HG03439 (cell line): ENCODE results near the gene NDUFB5.

Experiments used
- ATAC-seq: cut with Tn5 transposase; IDR thresholded peaks from one replicate; pipeline ENCODE4 v1.9.1; 2021; ENCODE audit warnings: mild to moderate bottlenecking, moderate library complexity; ENCODE audit not compliant: unreplicated experiment

Gene NDUFB5

GRCh38 chr3:179604321-179605078, at the start of gene NDUFB5, which contains the start of gene MRPL47:
Gene NDUFB5, plus strand, starts transcription at chr3:179604794. Its CDS starts 22 bp downstream, at chr3:179604816.
Gene MRPL47, minus strand, starts transcription at chr3:179604638. Its CDS starts 14 bp downstream, at chr3:179604624.
- peak; percentile 95 for ATAC-seq

DNA sequence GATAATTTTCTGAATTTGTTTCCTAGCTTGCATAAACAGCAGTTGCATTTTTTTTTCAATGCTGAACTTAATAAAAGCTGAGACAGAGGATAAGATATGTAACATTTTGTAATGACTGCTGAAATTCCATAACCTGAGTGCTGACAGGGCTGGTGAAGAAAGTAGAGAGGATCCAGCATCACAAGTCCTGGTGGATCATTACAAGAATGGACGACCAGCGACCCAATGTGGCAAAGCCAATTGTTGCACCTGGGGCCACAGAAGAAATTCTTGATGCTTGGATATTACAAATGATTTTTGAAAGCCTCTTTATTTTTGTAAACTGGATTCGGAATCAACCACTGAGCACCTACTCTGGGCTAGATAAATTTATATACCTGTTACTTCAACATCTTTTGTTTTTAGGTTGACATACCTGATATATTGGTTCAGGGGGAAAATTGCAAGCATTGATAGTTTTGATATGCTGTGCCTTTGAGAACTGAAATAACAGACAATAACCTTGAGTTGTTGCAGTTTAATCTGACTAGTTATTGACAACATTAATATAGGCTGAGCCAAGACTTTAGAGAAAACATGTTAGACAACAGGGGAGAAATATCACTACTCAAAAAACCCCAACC, 45.7 kb upstream of the NDUFB5 start:
- no peak for ATAC-seq

- ATAC-seq = no peak
Measured at GRCh38 chr3:179560791-179561190, 43.8 kb upstream of the NDUFB5 start.

DNA sequence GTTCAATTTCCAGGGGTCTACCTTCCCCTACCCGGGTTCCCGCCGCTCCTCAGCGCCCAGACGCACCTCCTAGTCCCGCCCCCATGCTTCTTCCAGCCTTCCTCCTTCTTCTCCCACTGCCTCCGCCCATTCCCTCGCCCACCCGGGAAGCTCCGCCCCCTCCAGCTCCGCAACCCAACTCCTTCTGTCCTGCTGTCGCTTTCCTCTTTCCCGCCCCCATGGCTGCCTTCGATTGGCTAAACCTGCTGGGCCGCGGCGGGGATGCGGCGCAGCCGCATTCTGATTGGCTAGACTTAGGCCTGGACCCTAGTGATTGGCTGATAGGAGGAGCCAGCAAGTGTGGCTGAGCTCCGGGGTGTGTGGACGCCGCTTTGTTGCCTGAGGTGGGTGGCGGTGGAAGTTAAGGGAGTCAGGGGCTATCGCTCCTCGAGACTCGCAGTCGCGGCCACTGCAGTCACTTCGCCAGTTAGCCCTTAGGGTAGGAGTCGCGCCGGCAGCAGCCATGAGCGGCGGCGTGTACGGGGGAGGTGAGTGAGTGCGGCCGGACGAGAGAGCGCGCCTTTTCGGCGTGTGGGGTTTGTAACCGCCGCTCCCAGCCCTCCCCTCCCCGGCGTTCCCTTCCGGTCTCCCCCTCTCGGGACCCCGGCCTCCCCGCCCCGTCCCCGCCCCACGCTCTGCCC, 41.9 kb upstream of the NDUFB5 start, which contains the start of gene ACTL6A:
Gene ACTL6A, plus strand, starts transcription at position 336 of the 680 bp plus-strand sequence. Its CDS starts 167 bp downstream, at position 503.
- peak; percentile 97 for ATAC-seq

- ATAC-seq = peak; percentile 52
Measured at GRCh38 chr3:179563271-179563783, 41.3 kb upstream of the NDUFB5 start.

DNA sequence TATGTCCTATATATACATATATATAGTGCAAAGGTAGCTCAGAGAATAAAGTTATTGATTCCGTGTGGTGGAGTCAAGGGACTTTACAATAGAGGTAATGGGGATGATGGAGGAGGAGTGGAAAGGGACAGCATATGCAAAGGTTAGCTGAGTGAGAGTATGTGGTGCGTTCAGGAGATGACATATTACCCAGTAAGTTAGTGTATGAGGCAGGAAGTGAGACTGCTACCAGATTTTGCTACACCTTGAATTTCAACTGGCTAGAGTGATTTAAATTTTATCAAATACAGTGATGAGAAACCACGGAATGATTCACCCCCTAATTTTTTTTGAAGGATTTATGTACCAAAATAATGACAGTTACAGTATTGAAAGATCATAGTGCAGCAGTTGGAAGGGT, 39.1 kb upstream of the NDUFB5 start:
- ATAC-seq = no peak

DNA sequence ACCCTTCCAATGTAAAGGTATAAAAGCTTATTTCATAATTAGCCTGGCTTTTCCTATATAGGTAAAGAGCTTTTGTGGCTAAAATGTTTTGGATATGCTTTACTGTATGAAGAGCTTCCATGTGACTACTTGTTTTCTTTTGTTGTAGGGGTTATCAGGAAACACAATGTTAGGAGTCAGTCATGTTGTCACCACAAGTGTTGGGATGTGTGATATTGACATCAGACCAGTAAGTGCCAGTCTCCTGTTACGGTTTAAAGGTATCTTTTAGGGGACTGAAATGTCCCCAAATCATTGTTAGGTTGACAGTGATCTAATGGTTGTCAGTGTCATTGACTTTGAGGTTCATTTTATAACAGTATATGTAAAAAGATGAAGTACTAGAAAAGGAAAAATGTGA, 23.6 kb upstream of the NDUFB5 start:
- ATAC-seq = no peak

GRCh38 chr3:179589143-179589542, 15.5 kb upstream of the NDUFB5 start:
- no peak for ATAC-seq

GRCh38 chr3:179590669-179591068, 13.9 kb upstream of the NDUFB5 start:
- ATAC-seq = no peak

DNA sequence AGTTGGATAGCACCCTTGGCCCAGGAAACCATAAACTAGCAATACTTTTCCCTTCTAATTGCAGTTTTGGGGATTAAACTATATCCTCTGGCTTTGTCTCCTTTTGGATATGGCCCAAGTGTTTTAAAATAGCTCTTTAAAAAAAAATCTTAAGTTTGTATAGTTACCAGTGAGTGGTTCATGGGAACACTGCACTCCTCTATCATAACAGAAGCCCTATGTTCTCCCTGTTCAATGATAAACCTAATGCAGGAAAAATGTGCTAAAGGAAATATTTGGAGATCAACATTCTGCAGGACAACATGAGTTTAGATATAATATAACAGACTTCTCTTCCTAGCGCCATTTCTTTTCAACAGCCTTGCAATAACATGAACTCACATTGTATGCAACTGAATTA, 13.3 kb upstream of the NDUFB5 start:
- ATAC-seq = no peak

GRCh38 chr3:179599531-179599930, 5.1 kb upstream of the NDUFB5 start:
- ATAC-seq = no peak

DNA sequence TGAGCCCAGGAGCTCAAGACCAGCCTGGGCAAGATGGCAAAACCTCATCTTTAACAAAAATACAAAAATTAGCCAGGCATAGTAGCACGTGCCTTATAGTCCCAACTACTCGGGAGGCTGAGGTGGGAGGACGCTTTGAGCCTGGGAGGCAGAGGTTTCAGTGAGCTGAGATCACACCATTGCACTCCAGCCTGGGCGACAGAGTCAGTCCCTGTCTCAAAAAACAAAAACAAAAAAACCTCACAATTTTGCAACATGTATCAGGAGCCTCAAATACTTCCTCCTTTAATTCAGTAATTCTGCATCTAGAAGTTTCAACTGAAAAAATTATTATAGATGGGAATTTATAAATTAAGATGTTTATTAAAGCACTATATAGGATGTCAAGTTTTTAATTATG, 1.3 kb upstream of the NDUFB5 start:
- no peak for ATAC-seq

GRCh38 chr3:179603831-179604230, 763 bp upstream of the NDUFB5 start:
- ATAC-seq = no peak

GRCh38 chr3:179606534-179607085, 2.0 kb downstream of the NDUFB5 start:
- ATAC-seq = no peak

DNA sequence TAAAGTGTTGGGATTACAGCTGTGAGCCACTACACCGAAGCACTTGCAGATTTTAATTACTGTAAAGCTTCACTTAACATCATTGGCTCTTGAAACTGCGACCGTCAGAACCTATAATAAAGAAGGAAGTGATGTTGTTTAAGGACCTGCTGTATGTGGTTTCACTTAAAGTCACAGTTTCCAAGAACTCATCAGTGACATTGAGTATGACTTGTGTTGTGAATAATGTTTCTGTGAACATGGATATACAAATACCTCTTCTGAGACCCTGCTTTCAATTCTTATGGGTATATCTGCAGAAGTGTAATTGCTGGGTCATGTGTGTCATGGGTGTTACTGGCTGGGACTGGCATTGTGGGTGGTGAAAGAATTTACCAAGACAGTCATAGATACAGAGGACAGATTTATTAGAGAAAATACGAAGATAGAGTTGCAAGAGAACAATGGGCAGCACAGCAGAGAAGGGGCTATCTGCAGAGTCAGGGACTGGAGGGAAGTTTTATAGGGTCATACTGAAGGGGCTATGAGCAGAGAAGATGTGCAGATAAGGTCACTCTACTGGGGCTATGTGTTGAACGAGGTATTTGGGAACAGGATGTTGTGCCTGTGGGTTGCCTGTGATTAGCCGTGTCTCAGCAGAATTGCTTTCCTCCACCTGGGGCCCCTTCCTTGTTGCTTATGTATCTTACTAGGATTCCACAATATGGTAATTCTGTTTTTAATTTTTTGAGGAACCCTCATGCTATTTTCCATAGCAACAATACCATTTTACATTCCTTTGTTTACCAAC, 4.5 kb downstream of the NDUFB5 start:
- ATAC-seq = peak; percentile 40

- ATAC-seq = no peak
Measured at GRCh38 chr3:179610066-179610465, 5.5 kb downstream of the NDUFB5 start.

DNA sequence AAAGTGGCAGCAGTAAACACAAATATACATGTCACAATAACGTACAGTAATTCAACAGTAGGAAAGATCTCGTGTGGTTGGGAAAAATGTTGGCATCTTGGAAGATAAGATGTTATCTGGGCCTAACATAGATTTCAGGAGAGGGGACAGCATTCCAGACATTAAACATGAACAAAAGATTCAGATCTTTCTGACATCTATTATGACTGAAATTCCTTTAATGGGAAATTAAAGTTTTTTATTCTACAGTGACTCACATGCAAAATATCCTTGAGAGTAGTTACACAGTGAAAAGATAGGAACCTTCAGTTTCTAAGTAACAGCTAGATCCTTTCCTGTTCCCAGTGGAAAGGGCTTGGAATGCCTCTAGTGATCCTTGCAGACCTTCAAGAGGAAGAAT, 9.2 kb downstream of the NDUFB5 start:
- no peak for ATAC-seq

DNA sequence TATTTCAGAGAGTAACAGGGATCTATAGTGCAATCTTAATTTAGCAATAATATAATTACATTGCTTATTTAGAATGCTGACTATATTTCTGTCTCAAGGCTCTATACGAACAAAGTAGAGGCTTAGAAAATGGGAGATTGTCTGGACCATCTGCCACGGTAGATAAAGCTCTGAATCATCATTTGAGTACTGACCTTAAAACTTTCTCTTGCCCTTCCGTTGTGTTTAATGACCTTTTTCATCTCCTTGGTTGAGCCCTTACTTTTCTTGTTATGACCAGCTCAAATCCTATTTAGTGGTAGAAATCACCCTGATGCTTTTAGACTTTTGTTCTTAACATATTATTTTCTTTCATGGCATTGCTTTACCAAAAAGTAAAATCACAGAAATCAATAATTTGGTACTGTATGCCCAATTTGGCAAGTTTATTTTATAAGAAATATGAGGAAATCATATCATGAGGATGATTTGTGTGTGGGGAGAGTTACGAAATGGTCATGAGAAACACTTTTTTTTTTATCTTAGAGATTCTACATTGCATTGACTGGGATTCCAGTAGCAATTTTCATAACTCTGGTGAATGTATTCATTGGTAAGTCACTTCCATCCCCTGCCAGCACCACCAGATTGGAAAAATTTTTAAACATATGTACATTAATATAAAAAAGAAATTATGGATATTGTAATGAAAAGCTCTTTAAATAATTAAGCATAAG, 11.0 kb downstream of the NDUFB5 start:
- ATAC-seq = no peak

GRCh38 chr3:179622023-179622422, 17.4 kb downstream of the NDUFB5 start:
- no peak for ATAC-seq

- no peak for ATAC-seq
Measured at GRCh38 chr3:179624451-179624850, 19.9 kb downstream of the NDUFB5 start.
